H4 (cell line): Measurements from ENCODE around the gene DHCR24. TPM values are rescaled to one million over a fixed set of nuclear protein-coding genes. Genes with fewer than 3 reads are reported as not detected.

Experiments
- DNase-seq: peaks from one replicate; pipeline ENCODE4 v3.0.0-alpha.2; 2015; ENCODE audit warnings: low spot score
- total RNA-seq: library from RNA; depleted of rRNA; stranded (reverse); fragments of >200 nt; shearing (Covaris generic); gene quantifications from 2 replicates; pipeline ENCODE4 v1.2.3, GENCODE V29; 2014

The DHCR24 gene
- total RNA-seq, 1 experiment from 2014 or later = 93.1 TPM

DNA sequence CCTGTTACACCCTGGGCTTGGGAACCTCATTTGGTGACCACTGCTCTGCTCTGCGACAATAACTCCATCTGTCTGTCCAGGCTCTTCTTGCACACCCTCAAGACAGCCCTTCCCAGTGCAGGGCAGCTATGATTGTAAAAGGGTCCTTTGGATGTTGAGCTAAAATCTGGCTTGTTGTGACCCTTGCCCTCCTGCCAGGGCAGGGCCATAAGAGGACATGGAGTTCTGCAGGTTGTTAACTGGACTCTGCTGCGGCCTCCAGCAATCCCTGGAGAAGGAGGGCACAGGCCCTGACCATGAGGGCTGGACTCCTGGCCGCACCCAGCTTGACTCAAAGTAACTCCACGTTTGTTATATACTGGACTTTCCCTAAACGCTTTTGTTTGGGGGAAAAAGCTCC lies 41.2 kb downstream of the DHCR24 start:
- no peak for DNase-seq

DNA sequence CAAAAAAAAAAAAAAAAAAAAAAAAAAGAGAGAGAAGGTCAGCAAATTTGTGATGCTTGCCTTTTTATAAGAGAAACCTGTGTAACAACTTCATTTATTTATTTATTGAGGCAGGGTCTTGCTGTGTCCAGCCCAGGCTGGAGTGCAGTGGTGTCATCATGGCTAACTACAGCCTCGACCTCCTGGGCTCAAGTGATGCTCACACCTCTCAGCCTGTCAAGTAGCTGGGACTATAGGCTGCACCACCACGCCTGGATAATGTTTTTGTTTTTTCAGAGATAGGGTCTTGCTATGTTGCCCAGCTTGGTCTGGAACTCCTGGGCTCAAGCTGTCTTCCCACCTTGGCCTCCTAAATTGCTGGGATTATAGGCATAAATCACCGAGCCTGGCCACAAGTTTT lies 42.4 kb downstream of the DHCR24 start:
- DNase-seq = no peak

DNA sequence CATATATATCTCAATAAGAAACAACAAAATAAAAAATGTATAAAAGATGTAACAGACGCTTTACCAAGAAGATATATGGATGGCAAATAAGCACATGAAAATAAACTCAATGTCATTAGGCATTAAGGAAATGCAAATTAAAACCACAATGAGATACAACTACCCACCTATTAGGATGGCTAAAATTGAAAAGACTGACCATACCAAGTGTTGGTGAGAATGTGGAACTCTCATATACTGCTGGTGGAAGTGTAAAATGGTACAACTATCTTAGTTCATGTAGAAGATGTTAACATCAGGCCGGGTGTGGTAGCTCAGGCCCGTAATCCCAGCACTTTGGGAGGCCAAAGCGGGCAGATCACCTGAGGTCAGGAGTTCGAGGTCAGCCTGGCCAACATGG lies 43.5 kb downstream of the DHCR24 start:
- no peak for DNase-seq

DNA sequence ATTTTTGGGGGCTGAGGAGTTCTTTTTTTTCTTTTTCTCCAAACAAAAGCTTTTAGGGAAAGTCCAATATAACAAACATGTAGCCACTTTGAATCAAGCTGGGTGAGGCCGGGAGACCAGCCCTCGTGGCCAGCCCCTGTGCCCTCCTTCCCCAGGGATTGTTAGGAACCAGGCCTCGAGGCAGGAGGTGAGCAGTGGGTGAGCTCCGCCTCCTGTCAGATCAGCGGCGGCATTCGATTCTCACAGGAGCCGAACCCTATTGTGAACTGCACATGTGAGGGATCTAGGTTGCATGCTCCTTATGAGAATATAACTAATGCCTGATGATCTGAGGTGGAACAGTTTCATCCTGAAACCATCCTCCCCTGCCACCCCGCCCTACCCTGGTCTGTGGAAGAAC lies 44.0 kb downstream of the DHCR24 start:
- no peak for DNase-seq

DNA sequence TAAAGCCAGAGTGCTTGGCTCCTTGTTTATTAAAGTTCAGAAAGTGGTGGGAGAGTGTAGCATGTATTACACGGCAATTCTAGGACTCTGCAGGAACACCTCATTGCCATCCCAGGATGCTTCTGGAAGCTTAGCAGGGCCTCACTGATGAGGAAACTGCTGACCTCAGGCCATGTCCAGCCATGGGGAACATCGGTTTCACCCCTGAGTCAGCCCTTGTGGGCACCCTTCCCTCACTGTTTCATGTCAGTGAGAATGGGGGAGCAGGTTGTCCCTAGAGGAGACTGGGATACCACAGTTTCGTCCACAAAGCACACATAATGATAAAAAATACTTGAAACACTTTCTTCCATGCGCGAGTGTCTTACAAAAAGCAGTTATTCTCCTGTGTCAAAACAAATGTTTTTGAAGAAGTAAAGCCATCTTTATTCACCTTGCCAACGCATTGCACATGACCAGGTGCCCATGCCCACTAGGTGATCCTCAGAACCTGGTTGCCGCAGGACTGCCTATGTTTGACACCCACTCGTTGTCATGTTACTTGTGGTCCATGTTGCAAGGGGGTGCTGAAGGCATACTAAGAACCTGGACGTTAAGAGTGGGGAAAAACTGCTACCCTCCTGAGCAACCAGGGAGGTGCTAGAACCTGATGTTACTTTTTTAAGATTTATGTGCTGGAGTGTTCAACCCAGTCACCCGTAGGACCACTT lies 44.6 kb downstream of the DHCR24 start:
- no peak for DNase-seq

DNA sequence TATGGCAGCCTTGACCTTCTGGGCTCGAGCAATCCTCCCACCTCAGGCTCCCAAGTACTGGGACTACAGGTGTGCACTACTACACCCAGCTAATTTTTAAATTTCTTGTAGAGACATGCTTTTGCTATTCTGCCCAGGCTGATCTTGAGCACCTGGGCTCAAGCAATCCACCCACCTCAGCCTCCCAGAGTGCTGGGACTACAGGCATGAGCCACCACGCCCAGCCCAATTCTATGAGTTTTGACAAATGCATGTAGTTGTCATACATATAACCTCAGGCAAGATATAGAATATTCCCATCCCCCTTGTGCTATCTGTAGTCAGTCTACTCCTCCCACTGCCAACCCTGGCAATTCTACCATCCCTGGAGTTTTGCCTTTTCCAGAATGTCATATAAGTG lies 47.2 kb downstream of the DHCR24 start:
- DNase-seq = no peak

DNA sequence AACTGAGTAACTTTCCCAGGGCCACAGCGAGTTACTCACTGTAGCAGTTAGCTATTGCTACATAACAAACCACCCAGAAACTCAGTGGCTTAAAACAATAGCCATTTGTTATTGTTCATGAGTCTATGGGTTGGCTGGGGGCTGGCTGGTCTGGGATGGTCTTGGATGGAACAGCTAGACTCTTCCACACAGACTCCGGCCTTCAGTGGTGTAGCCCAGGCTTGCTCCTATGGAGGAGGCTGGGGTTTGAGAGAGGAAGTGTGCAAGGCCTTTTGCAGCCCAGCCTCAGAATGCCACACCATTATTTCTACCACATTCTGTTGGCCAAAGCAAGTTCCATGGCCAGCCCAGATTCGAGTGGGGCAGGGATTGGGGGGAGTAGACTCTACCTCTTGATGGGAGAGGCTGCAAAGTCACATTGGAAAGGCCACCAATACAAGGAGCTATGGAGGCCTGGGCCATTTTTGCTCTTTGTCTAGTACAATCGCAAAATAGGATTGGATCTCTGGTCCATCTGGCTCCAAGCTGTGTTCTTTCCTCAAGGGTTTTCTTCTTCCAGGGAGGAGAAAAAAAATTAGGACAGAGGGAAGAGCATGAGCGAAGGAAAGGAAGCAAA lies 48.3 kb downstream of the DHCR24 start:
- no peak for DNase-seq

DNA sequence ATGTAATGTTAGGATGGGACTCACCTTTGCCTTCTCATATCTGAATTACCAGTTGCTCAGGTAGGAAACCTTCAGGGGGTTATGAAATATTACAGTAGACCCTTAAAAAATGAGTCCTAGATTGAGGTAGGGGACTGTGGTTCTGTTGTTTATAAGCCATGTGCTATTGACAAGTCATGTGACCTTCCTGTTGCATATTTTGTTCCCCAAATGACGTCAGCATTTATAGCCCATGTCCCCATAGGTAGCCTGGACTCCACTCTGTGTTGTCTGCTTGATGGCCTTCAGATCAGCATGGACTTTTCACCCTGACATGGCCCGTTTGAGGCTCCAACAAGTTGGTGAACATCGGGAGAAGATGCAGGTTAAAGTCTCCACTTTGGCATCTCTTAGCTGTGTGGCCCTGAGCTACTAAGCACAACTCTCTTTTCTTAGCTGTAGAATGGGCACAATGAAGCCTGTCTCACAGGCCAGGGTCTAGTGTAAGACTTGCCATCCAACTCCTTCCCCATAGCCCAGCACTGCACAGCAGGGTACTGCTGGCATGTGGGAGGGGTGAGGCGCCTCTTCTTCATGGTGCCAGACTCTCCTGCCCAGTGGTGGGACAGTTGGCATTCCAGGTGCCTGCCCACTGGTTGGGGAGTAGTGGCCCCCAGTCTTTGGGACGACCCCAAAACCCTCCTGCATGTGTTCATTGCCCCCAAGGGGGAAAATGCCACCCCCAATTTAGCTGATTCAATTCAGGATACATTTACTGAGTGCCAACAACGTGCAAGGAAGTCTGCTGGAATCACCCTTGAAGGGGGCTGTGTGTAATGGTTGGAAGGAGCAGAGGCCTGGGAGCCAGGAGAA lies 49.8 kb downstream of the DHCR24 start:
- no peak for DNase-seq

DNA sequence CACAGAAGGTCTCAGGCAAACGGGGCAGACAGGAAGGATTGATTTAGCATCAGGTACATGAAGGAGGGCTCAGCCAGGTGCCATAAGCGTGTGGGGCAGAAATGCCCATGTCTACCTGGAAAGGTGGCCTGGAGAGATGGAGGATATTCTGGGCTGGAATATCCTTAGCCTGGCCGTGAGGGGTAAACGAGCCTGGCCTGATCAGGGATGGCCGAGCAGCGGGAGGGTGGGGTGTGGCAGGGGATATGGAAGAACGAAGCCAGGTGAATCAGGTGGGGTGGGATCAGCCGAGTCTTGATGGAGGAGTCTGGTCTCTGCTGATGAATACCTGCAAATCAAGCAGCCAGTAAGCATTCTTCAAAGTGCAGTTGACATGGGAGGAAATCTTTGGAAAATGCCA lies 50.4 kb downstream of the DHCR24 start:
- DNase-seq = no peak

DNA sequence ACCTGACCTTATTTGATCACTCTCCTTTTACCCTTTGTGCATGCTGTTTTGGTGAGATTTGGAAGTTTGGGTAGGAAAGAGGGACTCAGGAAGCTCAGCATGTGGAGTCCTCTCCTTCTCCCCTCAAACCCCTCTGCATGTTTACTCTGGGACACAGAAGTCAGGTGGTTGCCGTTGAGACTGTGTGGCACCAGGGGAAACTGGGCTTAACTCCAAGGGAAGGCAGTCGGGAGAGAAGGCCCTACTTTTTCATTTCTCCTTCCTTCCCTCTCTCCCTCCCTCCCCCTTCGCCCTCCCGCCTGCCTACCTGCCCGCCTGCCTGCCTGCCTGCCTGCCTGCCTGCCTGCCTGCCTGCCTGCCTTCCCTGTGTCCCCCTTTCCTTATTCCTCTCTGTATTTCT lies 51.0 kb downstream of the DHCR24 start:
- DNase-seq = no peak

DNA sequence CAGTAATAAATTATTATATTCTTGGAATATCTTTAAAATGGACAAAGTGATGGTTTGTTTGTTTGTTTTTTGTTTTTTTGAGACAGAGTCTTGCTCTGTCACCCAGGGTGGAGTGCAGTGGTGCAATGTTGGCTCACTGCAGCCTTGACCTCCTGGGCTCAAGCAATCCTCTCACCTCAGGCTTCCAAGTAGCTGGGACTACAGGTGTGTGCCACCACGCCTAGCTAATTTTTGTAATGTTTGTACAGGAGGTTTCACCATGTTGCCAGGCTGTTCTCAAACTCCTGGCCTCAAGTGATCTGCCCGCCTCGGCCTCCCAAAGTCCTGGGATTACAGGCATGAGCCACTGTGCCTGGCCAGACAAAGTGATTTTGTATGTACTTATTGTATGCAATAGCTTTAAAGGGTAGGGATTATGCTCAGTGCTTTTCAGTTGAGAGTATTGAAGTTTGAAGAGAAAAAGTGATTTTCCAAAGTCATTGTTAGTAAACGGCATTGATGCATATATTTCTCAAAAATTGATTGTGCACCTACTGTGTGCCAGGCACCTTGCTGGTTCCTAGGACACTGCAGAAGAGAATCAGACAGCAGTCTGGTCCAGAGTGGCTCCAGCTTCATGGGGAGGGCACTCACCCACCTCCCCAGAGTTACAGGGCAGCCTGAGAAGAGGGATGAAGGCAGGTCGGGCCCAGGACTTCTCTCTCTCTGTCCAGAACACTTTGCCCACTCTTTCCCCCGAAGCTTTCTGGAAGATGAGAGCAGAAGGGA lies 51.7 kb downstream of the DHCR24 start:
- no peak for DNase-seq

DNA sequence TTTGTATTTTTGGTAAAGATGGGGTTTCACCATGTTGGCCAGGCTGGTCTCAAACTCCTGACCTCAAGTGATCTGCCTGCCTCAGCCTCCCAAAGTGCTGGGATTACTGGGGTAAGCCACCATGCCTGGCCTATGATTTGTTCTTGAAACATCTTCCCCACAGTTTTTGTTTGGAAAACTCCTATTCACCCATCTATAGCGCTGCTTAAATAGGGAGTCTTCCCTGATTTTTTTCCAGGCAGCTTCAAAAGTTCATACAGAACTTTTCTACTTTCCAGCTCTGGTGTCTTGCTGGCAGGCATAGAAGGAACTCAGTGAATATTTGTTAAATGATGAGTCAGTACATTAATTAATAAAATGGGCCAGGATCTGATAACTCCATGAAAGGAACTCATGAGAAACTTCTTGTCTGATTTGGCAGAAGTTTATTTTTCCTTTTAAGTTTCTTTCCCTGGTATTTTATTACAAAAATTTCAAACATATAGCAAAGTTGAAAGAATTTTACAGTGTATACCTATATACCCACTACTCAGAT lies 52.9 kb downstream of the DHCR24 start:
- no peak for DNase-seq

DNA sequence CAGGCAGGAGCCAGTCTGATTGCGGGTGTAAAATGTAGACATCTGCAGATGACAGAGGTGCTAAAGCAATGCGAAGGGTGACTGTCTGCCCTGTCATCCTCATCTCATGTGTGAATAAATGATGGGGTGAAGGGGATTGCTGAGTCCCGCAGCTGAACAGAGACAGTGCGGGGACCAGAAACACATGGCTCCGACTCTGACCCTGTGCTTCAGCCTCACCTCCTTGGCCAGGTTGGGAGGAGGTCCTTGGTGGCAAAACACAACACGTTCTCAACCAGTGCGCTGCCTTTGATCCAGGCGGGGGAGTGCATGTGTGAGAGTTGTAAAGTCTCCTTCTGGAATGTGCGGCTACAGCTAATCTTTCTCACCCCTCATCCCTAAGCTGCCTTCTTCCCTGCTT lies 53.9 kb downstream of the DHCR24 start:
- no peak for DNase-seq

DNA sequence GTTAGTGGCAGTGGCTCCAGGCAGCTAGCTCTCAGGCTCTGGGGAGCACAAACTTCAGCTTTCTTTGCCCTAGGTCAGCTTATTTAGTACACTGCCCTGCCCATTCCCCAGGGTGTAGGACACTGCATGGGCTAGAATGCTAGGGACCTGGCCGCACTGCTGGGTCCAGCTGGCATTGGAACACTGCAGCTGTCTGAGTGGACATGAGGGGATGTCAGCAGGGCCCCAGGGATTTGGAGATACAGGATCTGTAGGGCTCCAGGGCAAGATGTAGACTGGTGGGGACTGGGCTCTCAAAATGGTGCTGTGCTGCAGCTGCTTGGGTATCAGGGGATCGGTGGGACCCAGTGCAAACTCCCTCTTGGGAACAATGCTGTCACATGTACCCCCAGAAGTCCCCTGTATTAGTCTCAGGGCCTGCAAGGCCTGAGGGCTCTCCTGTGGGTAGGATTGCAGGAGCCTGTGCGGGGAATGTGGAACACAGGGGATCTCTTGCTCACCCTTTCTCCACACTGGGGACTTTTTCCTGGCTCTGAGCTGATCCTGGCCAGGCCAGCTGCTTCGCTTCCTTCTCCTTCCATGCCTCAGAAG lies 60.7 kb downstream of the DHCR24 start:
- DNase-seq = no peak

DNA sequence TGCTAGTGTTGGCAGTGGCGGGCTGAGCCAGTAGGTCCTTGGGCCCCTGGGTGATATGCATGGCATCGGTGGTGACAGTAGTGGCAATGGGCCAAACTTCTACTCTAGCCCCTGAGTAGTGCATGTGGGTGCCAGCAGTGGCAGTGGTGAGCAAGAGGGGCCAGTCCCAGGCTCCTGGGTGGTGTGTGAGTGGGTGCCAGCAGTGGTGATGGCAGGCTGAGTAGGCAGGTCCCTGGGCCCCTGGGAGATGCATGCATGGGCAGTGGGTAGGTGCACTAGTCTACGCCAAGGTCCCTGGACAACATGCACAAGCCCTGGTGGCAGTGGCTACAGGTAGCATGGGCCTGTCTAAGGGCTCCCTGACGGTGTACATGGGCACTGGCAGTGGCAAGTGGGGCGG lies 61.3 kb downstream of the DHCR24 start:
- DNase-seq = no peak

DNA sequence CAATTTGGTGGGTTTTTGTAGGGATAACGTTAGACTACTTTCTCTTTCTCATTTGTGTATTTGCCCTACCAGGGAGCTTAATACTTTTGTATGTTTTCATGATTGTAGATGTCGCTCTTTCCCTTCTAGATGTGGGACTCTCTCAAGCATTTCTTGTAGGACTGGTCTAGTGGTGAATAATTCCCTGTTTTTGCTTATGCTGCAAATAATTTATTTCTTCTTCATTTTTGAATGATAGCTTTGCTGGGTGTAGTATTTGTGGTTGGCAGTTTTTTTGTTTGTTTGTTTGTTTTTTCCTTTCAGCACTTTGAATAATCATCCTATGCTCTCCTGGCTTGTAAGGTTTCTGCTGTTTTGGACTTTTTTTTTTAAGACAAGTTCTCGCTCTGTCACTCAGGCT lies 63.3 kb downstream of the DHCR24 start:
- DNase-seq = no peak

DNA sequence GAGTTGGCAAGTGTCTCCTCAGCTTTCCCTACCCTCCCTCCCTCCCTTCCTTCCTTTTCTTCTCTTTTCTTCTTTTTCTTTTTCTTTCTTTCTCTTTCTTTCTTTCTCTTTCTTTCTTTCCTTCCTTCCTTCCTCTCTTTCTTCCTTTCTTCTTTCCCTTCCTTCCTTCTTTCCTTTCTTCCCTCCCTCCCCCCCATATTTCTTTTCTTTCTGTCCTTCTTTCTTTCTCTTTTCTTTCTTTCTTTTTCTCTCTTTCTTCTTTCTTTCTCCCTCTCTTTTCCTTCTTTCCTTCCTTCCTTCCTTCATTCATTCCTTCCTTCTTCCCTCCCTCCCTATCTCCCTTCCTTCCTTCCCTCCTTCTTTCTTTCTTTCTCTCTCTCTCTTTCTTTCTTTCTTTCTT lies 67.3 kb downstream of the DHCR24 start:
- no peak for DNase-seq

DNA sequence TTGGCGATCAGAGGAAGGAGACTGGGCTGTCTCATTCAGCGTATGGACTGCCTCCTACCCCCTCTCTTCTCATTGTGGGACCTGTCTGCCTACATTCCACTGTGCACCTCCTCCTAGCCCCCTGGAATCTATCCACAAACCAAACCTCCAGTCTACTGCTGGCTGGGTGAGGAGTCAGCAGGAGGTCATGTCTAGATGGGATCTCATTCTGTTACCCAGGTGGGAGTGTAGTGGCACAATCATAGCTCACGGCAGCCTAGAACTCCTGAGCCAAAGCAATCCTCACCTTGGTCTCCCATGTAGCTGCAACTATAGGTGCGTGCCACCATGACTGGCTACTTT lies 67.8 kb downstream of the DHCR24 start:
- DNase-seq = no peak

DNA sequence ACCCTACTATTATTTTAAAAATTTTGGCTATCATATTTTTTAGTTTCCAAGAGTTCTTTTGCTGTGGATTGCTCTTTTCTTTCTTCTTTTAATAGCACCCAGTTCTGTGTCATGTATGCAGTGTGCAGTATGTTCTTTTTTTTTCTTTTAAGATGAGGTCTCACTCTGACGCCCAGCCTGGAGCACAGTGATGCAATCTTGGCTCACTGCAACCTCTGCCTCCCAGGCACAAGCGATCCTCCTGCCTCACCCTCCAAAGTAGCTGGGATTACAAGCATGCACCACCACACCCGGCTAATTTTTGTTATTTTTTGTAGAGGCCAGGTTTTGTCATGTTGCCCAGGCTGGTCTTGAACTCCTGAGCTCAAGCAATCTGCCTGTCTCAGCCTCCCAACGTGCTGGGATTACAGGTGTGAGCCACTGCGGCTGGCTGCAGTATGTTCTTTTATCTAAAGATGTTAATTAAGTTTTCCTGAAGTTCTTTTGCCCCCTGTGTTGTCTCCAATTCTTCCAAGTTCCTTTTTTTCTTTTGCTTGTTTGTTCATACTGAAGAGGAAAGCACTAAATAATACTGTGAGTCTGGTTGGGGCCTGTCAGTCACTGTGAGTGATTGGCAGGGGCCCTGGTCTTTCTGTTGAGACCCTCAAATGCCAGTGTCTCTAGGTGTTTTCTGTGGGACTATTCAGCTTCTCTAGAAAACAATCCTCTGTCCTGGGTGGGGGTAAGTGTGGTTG lies 68.4 kb downstream of the DHCR24 start:
- no peak for DNase-seq

DNA sequence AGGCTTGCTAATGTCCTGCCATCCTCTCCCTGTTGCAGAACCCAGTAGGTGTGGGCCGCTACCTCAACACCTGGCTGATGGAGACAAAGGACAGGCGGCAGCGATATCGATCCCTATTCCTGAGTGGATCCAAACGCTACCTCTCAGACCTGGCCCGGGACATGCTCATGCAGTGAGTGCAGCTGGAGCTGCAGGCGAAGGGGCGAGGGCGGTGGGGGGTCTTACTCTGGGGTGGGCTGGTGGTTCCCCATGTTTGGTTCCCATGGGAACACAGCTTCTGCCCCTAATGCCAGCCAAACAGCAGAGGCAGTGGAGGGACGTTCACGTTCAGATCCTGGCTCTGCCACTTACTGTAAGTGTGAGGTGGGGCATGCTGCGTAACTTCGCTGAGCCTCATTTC lies 70.0 kb downstream of the DHCR24 start:
- no peak for DNase-seq

DNA sequence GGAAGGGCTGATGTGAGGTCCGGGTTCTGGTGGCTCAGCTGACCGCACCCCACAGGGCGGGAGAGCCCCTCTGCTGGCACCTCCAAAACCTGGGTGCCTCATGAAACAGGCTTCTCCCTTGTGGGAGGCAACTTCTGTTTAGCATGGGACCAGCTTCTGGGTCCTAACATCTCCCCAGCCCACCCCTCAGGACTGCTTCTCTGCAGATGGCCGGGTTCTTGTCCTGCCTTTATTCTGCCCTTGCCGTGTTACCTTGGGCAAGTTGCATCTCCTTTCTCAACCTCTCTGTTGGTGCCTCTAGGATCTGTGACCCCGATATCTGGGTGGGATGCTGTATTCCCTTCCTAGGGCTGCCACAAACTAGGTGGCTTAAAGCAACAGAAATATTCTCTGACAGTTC lies 70.9 kb downstream of the DHCR24 start:
- DNase-seq = no peak
